ENCODE measurements around the gene DEDD2.

The DEDD2 gene

GRCh38 chr19:42170715-42171114 is 46.8 kb downstream of the DEDD2 start:
- H3K27ac Mint-ChIP-seq: no peak overlapping the region
- H3K4me3 Mint-ChIP-seq: no peak overlapping the region
- intact Hi-C loops (cut with micrococcal nuclease): no loop called here
- H3K9me3 Mint-ChIP-seq: no peaks in the 10 kb centered on the region
- H3K4me1 Mint-ChIP-seq (ENCODE audit: low read depth): peaks cover 9% of the 10 kb centered on the region
- no peaks in the 10 kb centered on the region for H3K36me3 Mint-ChIP-seq (ENCODE audit: low read depth)
- H3K27me3 Mint-ChIP-seq: peaks cover 27% of the 10 kb centered on the region

GRCh38 chr19:42169486-42170413 is 47.7 kb downstream of the DEDD2 start:
- intact Hi-C loops (cut with micrococcal nuclease): no loop called here
- H3K9me3 Mint-ChIP-seq: no peaks in the 10 kb centered on the region
- H3K4me1 Mint-ChIP-seq (ENCODE audit: low read depth): peaks cover 9% of the 10 kb centered on the region
- H3K4me3 Mint-ChIP-seq: no peak overlapping the region
- no peaks in the 10 kb centered on the region for H3K36me3 Mint-ChIP-seq (ENCODE audit: low read depth)
- no peak overlapping the region for H3K27ac Mint-ChIP-seq
- H3K27me3 Mint-ChIP-seq: peaks cover 20% of the 10 kb centered on the region

- peaks cover 9% of the 10 kb centered on the region for H3K4me1 Mint-ChIP-seq (ENCODE audit: low read depth)
- no peaks in the 10 kb centered on the region for H3K36me3 Mint-ChIP-seq (ENCODE audit: low read depth)
- H3K4me3 Mint-ChIP-seq: no peak overlapping the region
- H3K27ac Mint-ChIP-seq: no peak overlapping the region
- H3K9me3 Mint-ChIP-seq: no peaks in the 10 kb centered on the region
- intact Hi-C loops (cut with micrococcal nuclease): no loop called here
- peaks cover 14% of the 10 kb centered on the region for H3K27me3 Mint-ChIP-seq
These were observed 49.3 kb downstream of the DEDD2 start for GRCh38 chr19:42168206-42168605.

GRCh38 chr19:42166316-42166715 is 51.2 kb downstream of the DEDD2 start:
- no peak overlapping the region for H3K4me3 Mint-ChIP-seq
- intact Hi-C loops (cut with micrococcal nuclease): no loop called here
- no peaks in the 10 kb centered on the region for H3K9me3 Mint-ChIP-seq
- H3K27ac Mint-ChIP-seq: no peak overlapping the region
- no peaks in the 10 kb centered on the region for H3K36me3 Mint-ChIP-seq (ENCODE audit: low read depth)
- peaks cover 9% of the 10 kb centered on the region for H3K4me1 Mint-ChIP-seq (ENCODE audit: low read depth)
- H3K27me3 Mint-ChIP-seq: peaks cover 21% of the 10 kb centered on the region

GRCh38 chr19:42165146-42165545 is 52.3 kb downstream of the DEDD2 start:
- no peak overlapping the region for H3K27ac Mint-ChIP-seq
- H3K9me3 Mint-ChIP-seq: no peaks in the 10 kb centered on the region
- no peaks in the 10 kb centered on the region for H3K36me3 Mint-ChIP-seq (ENCODE audit: low read depth)
- H3K4me3 Mint-ChIP-seq: no peak overlapping the region
- peaks cover 9% of the 10 kb centered on the region for H3K4me1 Mint-ChIP-seq (ENCODE audit: low read depth)
- intact Hi-C loops (cut with micrococcal nuclease): loop anchor here (1.0 kb wide), 1 partner anchor 18 kb away; no protein-coding TSS in a partner anchor
- peaks cover 30% of the 10 kb centered on the region for H3K27me3 Mint-ChIP-seq

- H3K4me3 Mint-ChIP-seq: no peak overlapping the region
- H3K36me3 Mint-ChIP-seq (ENCODE audit: low read depth): no peaks in the 10 kb centered on the region
- no peaks in the 10 kb centered on the region for H3K9me3 Mint-ChIP-seq
- intact Hi-C loops (cut with micrococcal nuclease): no loop called here
- H3K4me1 Mint-ChIP-seq (ENCODE audit: low read depth): peaks cover 9% of the 10 kb centered on the region
- no peak overlapping the region for H3K27ac Mint-ChIP-seq
- peaks cover 39% of the 10 kb centered on the region for H3K27me3 Mint-ChIP-seq
These were observed 55.7 kb downstream of the DEDD2 start for GRCh38 chr19:42161616-42162263.

GRCh38 chr19:42159942-42160341 is 57.5 kb downstream of the DEDD2 start:
- no peaks in the 10 kb centered on the region for H3K9me3 Mint-ChIP-seq
- H3K4me1 Mint-ChIP-seq (ENCODE audit: low read depth): peaks cover 8% of the 10 kb centered on the region
- no peak overlapping the region for H3K27ac Mint-ChIP-seq
- no peaks in the 10 kb centered on the region for H3K36me3 Mint-ChIP-seq (ENCODE audit: low read depth)
- H3K4me3 Mint-ChIP-seq: no peak overlapping the region
- peaks cover 41% of the 10 kb centered on the region for H3K27me3 Mint-ChIP-seq
- intact Hi-C loops (cut with micrococcal nuclease): no loop called here

- no peaks in the 10 kb centered on the region for H3K9me3 Mint-ChIP-seq
- H3K27me3 Mint-ChIP-seq: peaks cover 47% of the 10 kb centered on the region
These were observed 58.6 kb downstream of the DEDD2 start for GRCh38 chr19:42158926-42159325.

GRCh38 chr19:42156571-42156970 is 60.9 kb downstream of the DEDD2 start:
- H3K4me1 Mint-ChIP-seq (ENCODE audit: low read depth): peaks cover 16% of the 10 kb centered on the region
- no peaks in the 10 kb centered on the region for H3K36me3 Mint-ChIP-seq (ENCODE audit: low read depth)
- H3K4me3 Mint-ChIP-seq: no peak overlapping the region
- H3K27me3 Mint-ChIP-seq: peaks cover 52% of the 10 kb centered on the region
- no peak overlapping the region for H3K27ac Mint-ChIP-seq
- H3K9me3 Mint-ChIP-seq: no peaks in the 10 kb centered on the region
- intact Hi-C loops (cut with micrococcal nuclease): no loop called here

More at GRCh38 chr19:42158926-42159325, 58.6 kb downstream of the DEDD2 start:
- Mint-ChIP-seq H3K4me1 (ENCODE audit: low read depth) (peaks cover 16% of the 10 kb centered on the region), H3K4me3 (no peak overlapping the region), H3K36me3 (ENCODE audit: low read depth) (no peaks in the 10 kb centered on the region), H3K27ac (no peak overlapping the region)
- intact Hi-C loops (cut with micrococcal nuclease): no loop called here

- no peak overlapping the region for H3K27ac Mint-ChIP-seq
- H3K36me3 Mint-ChIP-seq (ENCODE audit: low read depth): no peaks in the 10 kb centered on the region
- H3K9me3 Mint-ChIP-seq: no peaks in the 10 kb centered on the region
These were observed 61.7 kb downstream of the DEDD2 start for GRCh38 chr19:42155796-42156195.

GRCh38 chr19:42154471-42155323 is 62.8 kb downstream of the DEDD2 start:
- intact Hi-C loops (cut with micrococcal nuclease): no loop called here

More at GRCh38 chr19:42155796-42156195, 61.7 kb downstream of the DEDD2 start:
- H3K4me3 Mint-ChIP-seq: no peak overlapping the region
- peaks cover 47% of the 10 kb centered on the region for H3K27me3 Mint-ChIP-seq
- peaks cover 16% of the 10 kb centered on the region for H3K4me1 Mint-ChIP-seq (ENCODE audit: low read depth)
- intact Hi-C loops (cut with micrococcal nuclease): no loop called here

GRCh38 chr19:42153672-42154433 is 63.6 kb downstream of the DEDD2 start:
- H3K27ac Mint-ChIP-seq: no peak overlapping the region
- H3K27me3 Mint-ChIP-seq: peaks cover 49% of the 10 kb centered on the region
- H3K4me1 Mint-ChIP-seq (ENCODE audit: low read depth): peaks cover 16% of the 10 kb centered on the region
- no peaks in the 10 kb centered on the region for H3K9me3 Mint-ChIP-seq
- no peaks in the 10 kb centered on the region for H3K36me3 Mint-ChIP-seq (ENCODE audit: low read depth)
- no peak overlapping the region for H3K4me3 Mint-ChIP-seq
- intact Hi-C loops (cut with micrococcal nuclease): no loop called here

More at GRCh38 chr19:42154471-42155323, 62.8 kb downstream of the DEDD2 start:
- no peaks in the 10 kb centered on the region for H3K9me3 Mint-ChIP-seq
- no peaks in the 10 kb centered on the region for H3K36me3 Mint-ChIP-seq (ENCODE audit: low read depth)
- H3K4me1 Mint-ChIP-seq (ENCODE audit: low read depth): peaks cover 16% of the 10 kb centered on the region
- H3K4me3 Mint-ChIP-seq: no peak overlapping the region
- H3K27ac Mint-ChIP-seq: no peak overlapping the region
- H3K27me3 Mint-ChIP-seq: peaks cover 44% of the 10 kb centered on the region

Data from dendritic cell treated with granulocyte-macrophage colony-stimulating factor and Interleukin-4, amounts not matched to agents 40 ng/mL and 50 ng/mL, for 4 days (primary cell).